Activated T-cell treated with anti-CD3 and anti-CD28 coated beads, Interleukin-2, amount 50 U/mL, for 24 hours (primary cell): ENCODE measurements around the gene MRPS34.
A peak's percentile ranks its signal among the peaks of the same experiment; 100 is the strongest.
"Not testable (repeated sequence)": the region's sequence is repeated elsewhere in the genome, so short reads cannot be mapped to it uniquely, and the experiment has no call there.

Source experiments
- DNase-seq: peaks from one replicate; pipeline ENCODE4 v3.0.0-alpha.2; 2020
- H3K27ac Mint-ChIP-seq: 2 replicates; pipeline ENCODE4 v1.8.0; 2020; ENCODE audit warnings: mild to moderate bottlenecking, mixed read lengths
- H3K27me3 Mint-ChIP-seq: 2 replicates; pipeline ENCODE4 v1.8.0; 2020; ENCODE audit warnings: mixed read lengths
- H3K36me3 Mint-ChIP-seq: 2 replicates; pipeline ENCODE4 v1.8.0; 2020; ENCODE audit warnings: low read depth, mixed read lengths
- H3K4me1 Mint-ChIP-seq: 2 replicates; pipeline ENCODE4 v1.8.0; 2020; ENCODE audit warnings: low read depth, mixed read lengths
- H3K4me3 Mint-ChIP-seq: 2 replicates; pipeline ENCODE4 v1.8.0; 2020; ENCODE audit warnings: mild to moderate bottlenecking, moderate library complexity, mixed read lengths
- H3K9me3 Mint-ChIP-seq: 2 replicates; pipeline ENCODE4 v1.8.0; 2020; ENCODE audit warnings: mixed read lengths

MRPS34 gene

DNA sequence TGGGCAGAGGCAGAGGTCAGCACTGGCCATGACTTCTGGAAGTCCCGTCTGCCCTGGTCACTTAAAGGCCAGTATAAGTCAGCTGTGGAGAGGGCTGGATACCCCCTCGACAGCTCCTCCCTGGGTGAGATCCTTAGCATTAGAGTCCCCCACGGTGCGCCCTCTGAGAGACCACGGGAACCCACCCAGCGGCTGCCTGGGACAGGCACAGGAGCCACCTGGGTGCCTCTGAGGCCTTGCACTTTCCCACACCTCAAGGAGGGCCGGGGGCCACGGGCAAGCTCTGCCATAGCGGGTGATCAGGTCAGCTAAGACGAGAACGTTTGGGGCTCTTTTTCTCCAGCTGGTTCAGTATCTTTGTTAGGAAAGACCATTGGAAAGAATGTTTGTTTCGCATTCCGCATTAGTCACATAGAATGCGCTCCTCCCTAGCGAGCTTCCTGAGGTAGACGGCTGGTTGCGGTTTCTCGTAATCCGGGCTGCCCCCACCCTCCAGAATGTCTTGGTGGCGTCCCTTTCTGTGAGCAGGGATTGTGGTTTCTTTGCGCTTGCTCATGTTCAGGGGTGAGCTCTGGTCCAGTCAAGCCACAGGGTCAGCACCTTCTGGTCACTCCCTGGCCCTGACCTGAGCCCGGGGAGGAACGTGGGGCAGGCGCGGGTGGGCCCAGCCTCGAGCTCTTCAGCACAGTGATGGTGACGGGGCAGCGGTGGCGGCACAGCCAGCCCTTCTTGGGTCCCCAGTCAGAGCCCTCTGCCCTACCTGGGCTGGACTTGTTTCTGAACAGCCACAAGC lies 26.8 kb downstream of the MRPS34 start:
- H3K27ac Mint-ChIP-seq = no peak overlapping the region
- peaks cover 71% of the 10 kb centered on the region for H3K36me3 Mint-ChIP-seq
- no peak overlapping the region for H3K4me3 Mint-ChIP-seq
- H3K27me3 Mint-ChIP-seq = no peaks in the 10 kb centered on the region
- H3K9me3 Mint-ChIP-seq = no peaks in the 10 kb centered on the region
- DNase-seq = no peak
- H3K4me1 Mint-ChIP-seq = no peaks in the 10 kb centered on the region

DNA sequence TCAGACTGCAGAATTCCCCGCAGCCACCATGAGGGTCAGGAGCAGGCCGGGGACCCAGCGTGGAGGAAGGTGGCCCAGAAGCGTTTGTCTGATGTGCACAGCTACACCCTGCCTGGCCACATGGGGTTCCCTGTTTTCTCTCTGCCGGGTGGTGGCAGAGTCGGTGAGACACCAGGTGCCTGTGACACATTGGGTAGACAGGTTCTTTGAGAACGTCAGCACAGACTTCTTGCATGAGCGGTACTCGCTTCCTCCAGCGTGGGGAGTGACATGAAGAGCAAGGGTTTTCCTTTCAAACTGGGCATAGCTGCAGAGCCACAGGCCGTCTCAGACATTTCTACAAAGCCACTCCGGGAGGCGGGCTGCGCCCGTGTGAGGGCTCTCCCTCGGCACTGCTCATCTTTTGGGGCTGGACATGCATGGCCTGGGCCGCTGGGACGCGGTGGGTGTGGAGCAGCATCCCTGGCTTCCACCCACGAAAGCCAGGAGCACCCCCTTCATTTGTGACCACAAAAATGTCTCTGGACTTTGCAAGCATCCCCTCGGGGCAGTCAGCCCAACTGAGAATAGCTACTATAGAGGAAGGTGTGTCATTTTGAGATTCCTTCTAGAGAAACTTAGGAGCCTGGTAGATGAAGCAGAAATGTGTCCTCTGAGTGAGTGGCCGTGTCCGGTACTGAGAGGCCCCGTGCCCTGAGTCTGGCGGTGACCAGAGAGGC lies 27.6 kb downstream of the MRPS34 start:
- Mint-ChIP-seq H3K27me3 (no peaks in the 10 kb centered on the region), H3K36me3 (peaks cover 64% of the 10 kb centered on the region), H3K4me3 (no peak overlapping the region), H3K4me1 (no peaks in the 10 kb centered on the region), H3K27ac (no peak overlapping the region), H3K9me3 (no peaks in the 10 kb centered on the region)
- DNase-seq = no peak

DNA sequence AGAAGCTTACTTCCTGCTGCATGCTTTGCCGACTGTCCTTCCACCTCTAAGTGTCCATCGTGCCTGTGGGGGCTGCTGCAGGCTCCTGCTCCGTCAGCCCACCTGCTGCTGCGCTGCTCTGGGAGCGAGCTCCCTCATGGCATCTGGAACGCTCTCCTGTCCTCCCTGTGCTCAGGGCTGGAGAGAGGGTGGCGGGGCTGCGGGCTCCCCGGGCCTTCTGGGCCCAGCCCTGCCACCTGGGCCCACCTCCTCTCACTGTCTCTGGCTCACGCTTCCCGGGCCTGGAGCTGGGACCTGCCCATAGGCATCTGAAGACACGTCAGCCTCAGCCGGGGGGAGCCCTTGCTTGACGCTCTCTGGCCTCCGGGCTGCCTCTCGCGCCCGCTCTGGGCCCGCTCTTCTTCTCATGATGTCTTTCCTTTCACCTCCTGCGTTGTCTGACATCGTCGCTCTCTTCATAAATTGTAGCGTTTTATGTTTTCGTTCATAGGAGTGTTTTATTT lies 28.5 kb downstream of the MRPS34 start:
- H3K27me3 Mint-ChIP-seq = no peaks in the 10 kb centered on the region
- no peaks in the 10 kb centered on the region for H3K9me3 Mint-ChIP-seq
- H3K4me1 Mint-ChIP-seq = no peaks in the 10 kb centered on the region
- H3K4me3 Mint-ChIP-seq = no peak overlapping the region
- peaks cover 57% of the 10 kb centered on the region for H3K36me3 Mint-ChIP-seq
- no peak for DNase-seq
- H3K27ac Mint-ChIP-seq = no peak overlapping the region

DNA sequence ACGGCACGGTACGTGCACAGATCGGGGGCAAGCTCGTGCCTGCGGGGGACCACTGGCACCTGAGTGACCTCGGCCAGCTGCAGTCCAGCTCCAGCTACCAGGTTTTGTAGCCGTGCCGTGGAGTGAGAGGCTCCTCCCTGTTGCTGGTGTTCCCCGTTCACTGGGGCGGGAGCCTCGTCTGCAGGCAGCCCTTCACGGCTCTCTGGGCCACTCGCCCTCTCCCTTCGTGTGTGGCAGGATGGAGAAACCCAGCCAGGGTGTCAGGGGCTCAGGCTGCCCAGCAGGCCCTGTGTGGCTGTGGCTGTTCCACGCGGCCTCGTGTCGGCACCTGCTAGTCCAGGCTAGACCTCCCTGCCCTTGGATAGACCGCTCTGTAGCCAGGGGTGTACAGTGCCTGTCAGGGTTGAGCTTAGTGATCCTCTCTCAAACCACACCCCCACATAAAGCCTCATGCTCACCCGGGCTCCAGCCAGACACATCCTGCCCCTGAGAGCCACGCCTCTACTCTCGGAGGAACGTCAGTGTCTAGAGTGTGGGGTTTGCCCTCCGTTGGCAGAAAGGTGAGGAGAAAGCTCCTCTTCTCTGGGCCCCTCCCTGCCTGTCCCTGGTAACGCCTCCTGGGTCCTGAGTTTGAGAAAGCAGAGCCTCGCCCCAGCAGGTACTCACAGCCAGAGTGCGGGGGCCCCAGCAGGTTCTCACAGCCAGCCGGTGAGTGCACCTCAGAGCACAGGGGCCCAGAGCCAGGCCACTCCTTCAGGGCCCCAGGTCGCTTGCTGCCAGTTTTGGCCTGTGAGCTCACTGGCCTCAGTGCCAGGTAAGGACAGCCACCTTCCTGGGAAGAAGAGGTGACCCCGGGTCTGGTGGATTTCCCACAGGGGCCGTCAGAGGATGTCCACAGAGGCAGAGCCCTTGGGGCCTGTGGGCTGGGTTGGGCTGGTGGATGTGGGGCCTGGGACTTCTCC lies 29.3 kb downstream of the MRPS34 start:
- no peak overlapping the region for H3K4me3 Mint-ChIP-seq
- no peak overlapping the region for H3K27ac Mint-ChIP-seq
- no peak for DNase-seq
- H3K9me3 Mint-ChIP-seq = no peaks in the 10 kb centered on the region
- no peaks in the 10 kb centered on the region for H3K4me1 Mint-ChIP-seq
- H3K36me3 Mint-ChIP-seq = peaks cover 50% of the 10 kb centered on the region
- no peaks in the 10 kb centered on the region for H3K27me3 Mint-ChIP-seq

DNA sequence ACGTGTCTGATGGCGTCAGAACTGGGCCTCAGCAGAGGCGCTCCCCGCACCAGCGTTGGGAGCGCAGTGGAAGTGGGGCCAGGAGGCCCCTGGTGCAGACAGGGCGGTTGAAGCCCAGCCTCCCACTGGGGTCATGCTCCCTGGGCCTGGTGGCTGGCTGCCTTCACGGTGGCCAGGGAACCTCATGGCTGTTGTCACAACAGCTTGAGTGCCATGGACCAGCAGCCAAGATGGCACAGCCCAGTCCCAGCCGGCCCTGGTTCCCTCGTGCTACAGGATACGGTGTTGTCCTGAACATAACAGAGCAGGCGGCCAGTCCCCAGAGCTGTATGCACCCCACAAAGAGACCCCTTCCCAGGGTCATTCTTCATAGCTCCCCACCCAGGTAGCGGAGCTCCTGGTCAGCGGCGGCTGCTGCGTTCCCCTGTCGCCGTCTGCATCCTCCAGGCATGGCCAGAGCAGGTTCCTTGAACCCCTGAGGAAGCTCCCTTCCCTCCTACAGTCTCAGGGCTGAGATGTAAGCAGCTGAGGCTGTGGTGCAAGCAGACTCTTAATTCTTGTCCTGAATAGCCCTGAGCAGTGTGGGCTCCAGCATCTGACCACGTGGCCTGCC lies 31.3 kb downstream of the MRPS34 start:
- H3K27ac Mint-ChIP-seq = no peak overlapping the region
- no peaks in the 10 kb centered on the region for H3K9me3 Mint-ChIP-seq
- H3K27me3 Mint-ChIP-seq = no peaks in the 10 kb centered on the region

DNA sequence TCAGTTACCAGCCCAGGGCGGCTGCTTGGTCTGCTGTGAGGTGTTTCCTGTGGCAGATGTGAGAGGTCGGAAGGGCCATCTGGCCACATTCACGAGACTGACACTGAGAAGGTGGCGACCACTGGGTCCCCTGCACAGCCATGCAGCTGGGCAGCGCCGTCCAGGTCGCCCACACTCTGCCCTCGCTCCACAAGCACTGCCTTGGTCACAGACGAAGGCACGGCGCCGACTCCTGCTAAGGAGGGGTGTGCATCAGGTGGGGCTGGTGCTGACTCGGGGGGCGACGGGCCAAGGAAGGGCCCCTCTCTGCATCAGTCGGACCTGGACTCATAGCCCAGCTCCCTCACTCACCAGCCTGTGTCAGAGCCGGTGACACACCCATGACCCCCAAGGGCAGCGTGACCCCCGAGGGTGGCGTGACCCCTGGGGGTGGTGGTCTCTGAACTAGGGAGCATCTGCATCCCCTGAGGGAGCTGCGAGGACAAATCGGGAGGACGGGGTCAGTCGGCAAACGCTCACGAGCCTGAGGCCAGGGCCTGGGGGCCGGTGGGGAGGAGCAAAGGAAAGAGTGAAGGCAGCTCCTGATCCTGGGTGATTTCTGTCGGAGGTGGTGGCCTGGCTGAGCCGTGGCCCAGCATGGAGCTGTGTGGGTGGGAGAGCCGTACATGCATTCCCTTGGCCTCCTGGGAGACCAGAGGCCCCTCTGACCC lies 32.0 kb downstream of the MRPS34 start:
- Mint-ChIP-seq H3K36me3 (peaks cover 28% of the 10 kb centered on the region), H3K9me3 (no peaks in the 10 kb centered on the region), H3K4me1 (no peaks in the 10 kb centered on the region), H3K4me3 (no peak overlapping the region), H3K27me3 (no peaks in the 10 kb centered on the region), H3K27ac (no peak overlapping the region)
- no peak for DNase-seq

More for the DNA sequence above, 31.3 kb downstream of the MRPS34 start:
- Mint-ChIP-seq H3K4me3 (no peak overlapping the region), H3K36me3 (peaks cover 33% of the 10 kb centered on the region), H3K4me1 (no peaks in the 10 kb centered on the region)
- DNase-seq = no peak

DNA sequence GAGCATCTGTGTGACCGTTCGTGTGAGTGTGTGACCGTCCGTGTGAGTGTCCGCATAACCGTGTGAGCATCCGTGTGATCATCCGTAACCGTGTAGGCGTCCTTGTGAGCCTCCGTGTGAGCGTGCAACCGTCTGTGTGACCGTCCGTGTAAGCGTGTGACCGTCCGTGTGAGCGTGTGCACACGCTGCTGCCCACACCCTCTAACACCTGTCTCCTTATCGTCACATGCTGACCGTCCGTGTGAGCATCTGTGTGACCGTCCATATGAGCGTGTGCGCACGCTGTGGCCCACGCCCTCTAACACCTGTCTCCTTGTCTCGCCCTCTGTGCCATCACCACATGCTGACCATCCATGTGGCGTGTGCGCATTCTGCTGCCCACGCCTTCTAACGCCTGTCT lies 32.7 kb downstream of the MRPS34 start:
- H3K36me3 Mint-ChIP-seq = peaks cover 21% of the 10 kb centered on the region
- no peaks in the 10 kb centered on the region for H3K27me3 Mint-ChIP-seq
- DNase-seq = no peak
- no peaks in the 10 kb centered on the region for H3K4me1 Mint-ChIP-seq
- H3K27ac Mint-ChIP-seq = no peak overlapping the region
- no peak overlapping the region for H3K4me3 Mint-ChIP-seq
- H3K9me3 Mint-ChIP-seq = no peaks in the 10 kb centered on the region

DNA sequence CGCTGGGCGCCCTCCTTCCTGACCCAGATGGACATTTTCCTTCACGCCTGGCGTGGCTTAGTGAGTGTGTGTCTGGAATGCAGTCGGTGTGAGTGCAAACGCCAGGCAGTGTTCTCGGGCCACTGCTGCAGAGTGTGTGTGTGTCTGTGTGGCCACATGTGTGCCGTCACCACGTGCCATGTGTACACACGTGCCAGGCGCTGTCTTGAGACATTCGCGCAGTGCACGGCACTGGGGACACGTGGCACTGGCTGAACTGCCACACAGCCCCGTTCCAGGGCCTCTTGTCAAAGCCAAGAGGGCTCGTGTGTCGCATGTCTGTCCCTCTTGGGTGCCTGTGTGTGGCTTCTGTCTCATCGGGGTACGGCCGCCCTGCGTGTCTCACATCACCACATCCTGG lies 38.1 kb downstream of the MRPS34 start:
- H3K27me3 Mint-ChIP-seq = no peaks in the 10 kb centered on the region
- peaks cover 27% of the 10 kb centered on the region for H3K36me3 Mint-ChIP-seq
- DNase-seq = no peak
- H3K4me3 Mint-ChIP-seq = no peak overlapping the region
- no peaks in the 10 kb centered on the region for H3K9me3 Mint-ChIP-seq
- H3K4me1 Mint-ChIP-seq = no peaks in the 10 kb centered on the region
- H3K27ac Mint-ChIP-seq = no peak overlapping the region

DNA sequence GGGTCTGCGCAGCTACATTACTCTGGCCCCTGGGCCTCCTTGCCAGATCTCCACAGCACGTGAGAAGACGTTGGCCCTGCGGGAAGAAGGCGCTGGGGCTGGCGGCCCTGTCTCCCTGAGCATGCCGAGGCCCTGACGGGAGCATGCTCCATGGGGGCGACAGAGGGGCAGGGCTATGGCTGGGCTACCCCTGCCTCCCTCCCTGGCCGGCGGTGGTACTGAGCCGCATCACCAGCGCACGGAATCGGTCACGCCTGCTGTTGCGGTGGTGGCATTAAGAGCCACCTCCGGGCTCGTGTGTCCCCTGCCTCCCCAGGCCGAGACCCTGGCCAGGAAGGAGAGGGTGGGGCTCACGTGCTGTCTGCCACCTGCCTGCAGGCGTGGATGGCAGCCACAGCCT lies 38.8 kb downstream of the MRPS34 start:
- H3K4me3 Mint-ChIP-seq = no peak overlapping the region
- DNase-seq = no peak
- no peaks in the 10 kb centered on the region for H3K4me1 Mint-ChIP-seq
- no peak overlapping the region for H3K27ac Mint-ChIP-seq
- no peaks in the 10 kb centered on the region for H3K27me3 Mint-ChIP-seq
- no peaks in the 10 kb centered on the region for H3K9me3 Mint-ChIP-seq
- peaks cover 34% of the 10 kb centered on the region for H3K36me3 Mint-ChIP-seq

DNA sequence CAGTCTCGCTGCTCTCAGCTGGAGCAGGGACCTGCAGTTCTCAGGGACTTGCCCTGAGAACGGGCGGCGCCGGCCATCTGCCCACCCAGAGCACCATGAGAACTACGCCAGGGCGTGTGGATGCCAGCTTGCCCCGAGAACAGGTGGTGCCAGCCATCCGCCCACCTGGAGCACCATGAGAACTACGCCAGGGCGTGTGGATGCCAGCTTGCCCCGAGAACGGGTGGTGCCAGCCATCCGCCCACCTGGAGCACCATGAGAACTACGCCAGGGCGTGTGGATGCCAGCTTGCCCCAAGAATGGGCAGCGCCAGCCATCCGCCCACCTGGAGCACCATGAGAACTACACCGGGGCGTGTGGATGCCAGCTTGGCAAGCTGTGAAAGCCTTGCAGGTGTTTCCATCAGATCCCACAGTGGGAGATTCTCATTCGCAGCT lies 40.4 kb downstream of the MRPS34 start:
- H3K36me3 Mint-ChIP-seq = peaks cover 49% of the 10 kb centered on the region

DNA sequence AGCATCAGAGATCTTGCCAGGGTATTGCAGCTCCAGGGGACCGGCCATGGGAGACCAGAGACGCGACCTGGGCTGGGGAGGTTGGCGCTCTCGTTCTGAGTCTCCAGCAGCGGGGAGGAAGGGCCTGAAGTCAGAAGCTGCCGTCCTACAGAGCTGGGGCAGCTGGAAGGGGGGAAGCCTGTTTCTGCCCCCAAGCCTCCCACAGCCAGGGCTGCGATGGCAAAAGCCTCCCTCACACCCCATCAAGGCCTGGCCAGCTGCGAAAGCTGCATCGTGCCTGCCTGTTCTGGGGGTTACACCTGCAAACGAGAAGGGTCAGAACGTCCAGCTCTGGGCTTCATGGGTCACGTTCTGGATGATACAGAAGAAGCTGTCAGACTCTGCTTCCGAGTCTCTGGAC lies 40.9 kb downstream of the MRPS34 start:
- H3K27ac Mint-ChIP-seq = peak overlapping the region; percentile 63
- peaks cover 54% of the 10 kb centered on the region for H3K36me3 Mint-ChIP-seq
- H3K4me3 Mint-ChIP-seq = no peak overlapping the region
- DNase-seq = no peak
- H3K27me3 Mint-ChIP-seq = no peaks in the 10 kb centered on the region
- H3K4me1 Mint-ChIP-seq = no peaks in the 10 kb centered on the region
- no peaks in the 10 kb centered on the region for H3K9me3 Mint-ChIP-seq

More for the DNA sequence above, 40.4 kb downstream of the MRPS34 start:
- H3K9me3 Mint-ChIP-seq, H3K4me1 Mint-ChIP-seq, DNase-seq, H3K4me3 Mint-ChIP-seq, H3K27ac Mint-ChIP-seq, H3K27me3 Mint-ChIP-seq: not testable (repeated sequence)

DNA sequence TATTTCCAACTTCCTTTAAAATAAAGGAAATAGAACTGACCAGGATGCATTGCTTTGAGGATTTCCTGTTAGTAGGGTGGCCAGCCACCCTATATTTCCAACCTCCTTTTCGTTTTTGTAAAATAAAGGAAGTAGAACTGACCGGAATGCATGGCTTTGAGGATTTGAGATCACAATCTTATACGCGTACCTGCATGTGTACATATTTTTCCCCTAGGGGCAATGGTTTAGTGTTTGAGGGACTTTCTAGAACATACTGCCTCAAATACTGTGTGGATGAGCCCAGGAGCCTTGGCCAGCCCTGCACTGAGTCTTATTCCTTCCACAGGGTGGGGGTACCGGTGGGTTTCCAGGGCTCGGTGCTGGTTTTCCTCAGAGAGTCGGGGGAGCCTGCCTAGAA lies 41.3 kb downstream of the MRPS34 start:
- DNase-seq = no peak
- H3K36me3 Mint-ChIP-seq = peaks cover 57% of the 10 kb centered on the region
- no peak overlapping the region for H3K27ac Mint-ChIP-seq
- no peaks in the 10 kb centered on the region for H3K9me3 Mint-ChIP-seq
- no peaks in the 10 kb centered on the region for H3K4me1 Mint-ChIP-seq
- no peaks in the 10 kb centered on the region for H3K27me3 Mint-ChIP-seq
- no peak overlapping the region for H3K4me3 Mint-ChIP-seq

DNA sequence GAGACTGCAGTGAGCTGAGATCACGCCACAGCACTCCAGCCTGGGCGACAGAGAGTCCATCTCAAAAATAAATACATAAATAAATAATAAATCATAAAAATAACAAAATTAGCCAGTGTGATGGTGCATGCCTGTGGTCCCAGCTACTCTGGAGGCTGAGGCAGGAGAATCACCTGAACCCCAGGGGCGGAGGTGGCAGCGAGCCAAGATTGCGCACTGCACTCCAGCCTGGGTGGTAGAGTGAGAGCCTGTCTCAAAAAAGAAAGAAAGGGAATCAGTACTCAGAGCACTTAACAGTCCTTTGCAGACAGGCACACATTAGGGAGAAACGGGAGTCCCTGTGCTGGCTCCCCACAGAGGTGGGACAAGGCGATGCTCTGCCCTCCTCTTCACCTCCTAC lies 41.9 kb downstream of the MRPS34 start:
- H3K4me1 Mint-ChIP-seq = no peaks in the 10 kb centered on the region
- DNase-seq = no peak
- peaks cover 61% of the 10 kb centered on the region for H3K36me3 Mint-ChIP-seq
- no peaks in the 10 kb centered on the region for H3K9me3 Mint-ChIP-seq
- no peak overlapping the region for H3K4me3 Mint-ChIP-seq
- no peak overlapping the region for H3K27ac Mint-ChIP-seq
- H3K27me3 Mint-ChIP-seq = no peaks in the 10 kb centered on the region
